Heart right ventricle (tissue), 16 donors: ENCODE measurements around the gene PIK3C2G. TPM values are rescaled to one million over a fixed set of nuclear protein-coding genes. Genes with fewer than 3 reads are reported as not detected.

ENCODE experiments used
- ATAC-seq, 8 donors: fragments of 200-7000 bp; cut with Tn5 transposase; one replicate each; pipeline ENCODE4 v1.9.1; 2020; ENCODE audit warnings: mild to moderate bottlenecking in 8 of 8, moderate library complexity in 8 of 8, moderate number of reproducible peaks in 1 of 8
- DNase-seq, 2 donors: peaks; one replicate each; pipeline ENCODE4 v3.0.0-alpha.2; 2020
- H3K27ac ChIP-seq, 10 donors: fragments of 200-600 bp; sonication (generic) in 2 of 10; one replicate each; pipeline versions ENCODE4 v1.5.0 to v1.8.0; 2020 to 2022; ENCODE audit warnings: mild to moderate bottlenecking in 3 of 10
- H3K27me3 ChIP-seq, 7 donors: fragments of 200-600 bp; one replicate each; pipeline ENCODE4 v1.8.0; 2021 to 2022; ENCODE audit warnings: mild to moderate bottlenecking in 2 of 7
- H3K36me3 ChIP-seq, 9 donors: fragments of 200-600 bp; sonication (generic) in 1 of 9; one replicate each; pipeline versions ENCODE4 v1.5.0 to v1.8.0; 2020 to 2022; ENCODE audit warnings: mild to moderate bottlenecking in 2 of 9
- H3K4me1 ChIP-seq, 9 donors: fragments of 200-600 bp; sonication (generic) in 1 of 9; one replicate each; pipeline versions ENCODE4 v1.5.0 to v1.8.0; 2020 to 2022; ENCODE audit warnings: mild to moderate bottlenecking in 4 of 9
- H3K4me3 ChIP-seq, 10 donors: fragments of 200-600 bp; sonication (generic) in 2 of 10; one replicate each; pipeline versions ENCODE4 v1.5.0 to v1.8.0; 2020 to 2022; ENCODE audit warnings: mild to moderate bottlenecking in 7 of 10, moderate library complexity in 2 of 10
- H3K9me3 ChIP-seq, 11 donors: fragments of 200-600 bp in 10 of 11; sonication (generic) in 2 of 11; one replicate each; pipeline versions ENCODE4 v1.5.0 to v1.8.0; 2013 to 2022; ENCODE audit warnings: mild to moderate bottlenecking in 2 of 11, control low read depth in 1 of 11, moderate library complexity in 1 of 11
- WGBS, 2 donors: extraction: QIAGEN DNeasy Blood & Tissue Kit; methylation state at CpG; one replicate each; pipeline ENCODE4 v1.1.7; 2013; ENCODE audit warnings: inconsistent platforms in 1 of 2; 5-methylcytosine and 5-hydroxymethylcytosine counted together
- intact Hi-C, 10 donors: fragments of 100-400 bp; cut with DNase I; formaldehyde crosslinking; loops; one replicate each; pipeline versions ENCODE4 v1.11.1 to v1.14.2; 2022
- polyA plus RNA-seq, 2 donors: library from polyadenylated mRNA; stranded (reverse); fragments of 200-250 nt; gene quantifications; one replicate each; pipeline ENCODE4 v1.2.3, GENCODE V29; 2013
- total RNA-seq, 10 donors: library from RNA; stranded (reverse); fragmentation: NEBNext Ultra II Directional in 3 of 10; extraction: Animal tissue kit (Norgen Biotek cat#: 25700) in 3 of 10; gene quantifications; one replicate each; pipeline versions ENCODE4 v1.2.1 to v1.2.4, GENCODE V29; 2021 to 2023
- TF ChIP-seq, protein P1 (sequence below), 9 donors: fragments of 200-600 bp; sonication (generic) in 2 of 9; IDR thresholded peaks; one replicate each; pipeline versions ENCODE4 v1.5.0 to v1.8.0; 2021 to 2022; ENCODE audit warnings: antibody characterized with exemption in 9 of 9, mild to moderate bottlenecking in 5 of 9, moderate library complexity in 1 of 9
- donor health status: Arrhythmogenic right ventricular cardiomyopathy.
- donor health status: ischemic (EF 13 %, LVEDD 7.1; RV severe dilation, severe dysfunction).
- donor health status: healthy with polysubstance abuse.
- donor health status: DM: no; HTN: yes; CAD: no.
- donor health status: DM: no; HTN: no; CAD: no.
- donor health status: ischemic (EF 25% LVEDD 6.9; RV normal size, moderate dysfunction).
- donor health status: ischemic (EF 25% LVEDD 5.7; RV mildly dilated, moderate dysfunction).
- donor health status: healthy.
- donor health status: DM: yes; HTN: yes; CAD: no.
- donor health status: Ischemic cardiomyopathy.
- donor health status: ischemic (EF 35%, LVEDD 5.7; RV mildly dilated, moderate dysfunction).
- donor health status: nonischemic (EF 11% LVEDD 7.7; RV severe dilation, severe dysfunction).
- donor health status: DM: yes; HTN: yes; CAD: no.
- donor health status: PGD.
- donor health status: ischemic (EF 29% LVEDD 5.4; RV normal size, mild dysfunction).
- donor health status: nonischemic (EF 23%, LVEDD 6.1; RV moderate dilation, normal function).

PIK3C2G gene
- total and polyA plus RNA-seq, 12 donors: not detected

DNA sequence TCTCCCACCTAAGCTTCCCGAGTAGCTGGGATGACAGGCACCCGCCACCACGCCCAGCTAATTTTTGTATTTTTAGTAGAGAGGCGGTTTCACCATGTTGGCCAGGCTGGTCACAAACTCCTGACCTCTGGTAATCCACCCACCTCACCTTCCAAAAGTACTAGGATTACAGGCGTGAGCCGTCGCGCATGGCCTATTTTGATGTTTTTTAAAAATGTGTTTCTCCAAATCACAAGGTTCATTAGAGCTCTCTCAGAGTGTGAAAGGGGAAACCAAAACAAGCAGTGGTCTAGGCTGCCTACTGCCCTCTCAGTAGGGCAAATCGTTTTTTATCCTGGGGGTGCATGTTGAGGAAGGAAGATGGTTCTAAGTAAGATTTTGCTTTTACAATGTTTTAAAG is 211.5 kb downstream of the PIK3C2G start:
- H3K4me3 ChIP-seq: no peak overlapping the region

GRCh38 chr12:18476861-18477260 is 215.5 kb downstream of the PIK3C2G start:
- intact Hi-C loops: no loop called here
- Histone ChIP-seq H3K27me3 (no peaks in the 10 kb centered on the region), H3K27ac (no peak overlapping the region), H3K4me3 (no peak overlapping the region), H3K9me3 (no peaks in the 10 kb centered on the region), H3K4me1 (peaks cover 0 to 5% (median 0%) of the 10 kb centered on the region in 9 donors), H3K36me3 (no peaks in the 10 kb centered on the region)
- ATAC-seq (no peak), DNase-seq (no peak)
- TF ChIP-seq, protein P1, sequence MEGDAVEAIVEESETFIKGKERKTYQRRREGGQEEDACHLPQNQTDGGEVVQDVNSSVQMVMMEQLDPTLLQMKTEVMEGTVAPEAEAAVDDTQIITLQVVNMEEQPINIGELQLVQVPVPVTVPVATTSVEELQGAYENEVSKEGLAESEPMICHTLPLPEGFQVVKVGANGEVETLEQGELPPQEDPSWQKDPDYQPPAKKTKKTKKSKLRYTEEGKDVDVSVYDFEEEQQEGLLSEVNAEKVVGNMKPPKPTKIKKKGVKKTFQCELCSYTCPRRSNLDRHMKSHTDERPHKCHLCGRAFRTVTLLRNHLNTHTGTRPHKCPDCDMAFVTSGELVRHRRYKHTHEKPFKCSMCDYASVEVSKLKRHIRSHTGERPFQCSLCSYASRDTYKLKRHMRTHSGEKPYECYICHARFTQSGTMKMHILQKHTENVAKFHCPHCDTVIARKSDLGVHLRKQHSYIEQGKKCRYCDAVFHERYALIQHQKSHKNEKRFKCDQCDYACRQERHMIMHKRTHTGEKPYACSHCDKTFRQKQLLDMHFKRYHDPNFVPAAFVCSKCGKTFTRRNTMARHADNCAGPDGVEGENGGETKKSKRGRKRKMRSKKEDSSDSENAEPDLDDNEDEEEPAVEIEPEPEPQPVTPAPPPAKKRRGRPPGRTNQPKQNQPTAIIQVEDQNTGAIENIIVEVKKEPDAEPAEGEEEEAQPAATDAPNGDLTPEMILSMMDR (IDR thresholded peaks at IDR 0.05): no peak
- 58 to 62% methylated on average over 4 of the region's 4 CpGs for WGBS, 2 donors

More for the DNA sequence above, 211.5 kb downstream of the PIK3C2G start:
- Histone ChIP-seq H3K27me3 (no peaks in the 10 kb centered on the region), H3K9me3 (no peaks in the 10 kb centered on the region), H3K36me3 (no peaks in the 10 kb centered on the region), H3K4me1 (peaks cover 0 to 5% (median 0%) of the 10 kb centered on the region in 9 donors), H3K27ac (no peak overlapping the region)
- no peak for DNase-seq
- ATAC-seq: no peak
- intact Hi-C loops: no loop called here
- whole genome bisulfite sequencing, 2 donors: 91 to 93% methylated on average over 9 of the region's 9 CpGs
- TF ChIP-seq, protein P1 (IDR thresholded peaks at IDR 0.05): no peak

DNA sequence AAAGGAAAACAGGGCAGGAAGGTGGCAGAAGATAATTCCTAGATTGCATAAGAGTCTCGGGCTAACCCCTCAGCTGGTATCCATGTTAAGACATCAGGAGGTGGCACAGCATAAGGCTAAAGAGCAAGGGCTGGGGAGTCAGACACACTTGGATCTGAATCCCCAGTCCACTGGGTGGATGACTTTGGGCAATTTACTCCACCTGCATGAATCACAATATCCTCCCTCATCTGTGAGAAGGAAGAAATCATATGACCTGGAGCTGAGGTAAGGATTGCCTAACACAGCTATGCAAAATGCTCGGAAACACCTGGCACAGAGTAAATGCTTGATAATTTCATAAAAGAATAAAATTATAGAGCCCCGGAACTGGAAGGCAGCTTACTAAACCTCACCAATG is 217.9 kb downstream of the PIK3C2G start:
- ATAC-seq (peak in 1 of 8 donors; percentile 16), DNase-seq (no peak)
- no peak overlapping the region for H3K27ac ChIP-seq
- H3K4me1 ChIP-seq: peaks cover 0 to 5% (median 0%) of the 10 kb centered on the region in 9 donors
- H3K9me3 ChIP-seq: no peaks in the 10 kb centered on the region
- no peaks in the 10 kb centered on the region for H3K27me3 ChIP-seq
- intact Hi-C loops: no loop called here
- 90 to 94% methylated on average over 3 of the region's 3 CpGs for WGBS, 2 donors
- no peaks in the 10 kb centered on the region for H3K36me3 ChIP-seq
- TF ChIP-seq, protein P1 (IDR thresholded peaks at IDR 0.05): no peak
- no peak overlapping the region for H3K4me3 ChIP-seq

DNA sequence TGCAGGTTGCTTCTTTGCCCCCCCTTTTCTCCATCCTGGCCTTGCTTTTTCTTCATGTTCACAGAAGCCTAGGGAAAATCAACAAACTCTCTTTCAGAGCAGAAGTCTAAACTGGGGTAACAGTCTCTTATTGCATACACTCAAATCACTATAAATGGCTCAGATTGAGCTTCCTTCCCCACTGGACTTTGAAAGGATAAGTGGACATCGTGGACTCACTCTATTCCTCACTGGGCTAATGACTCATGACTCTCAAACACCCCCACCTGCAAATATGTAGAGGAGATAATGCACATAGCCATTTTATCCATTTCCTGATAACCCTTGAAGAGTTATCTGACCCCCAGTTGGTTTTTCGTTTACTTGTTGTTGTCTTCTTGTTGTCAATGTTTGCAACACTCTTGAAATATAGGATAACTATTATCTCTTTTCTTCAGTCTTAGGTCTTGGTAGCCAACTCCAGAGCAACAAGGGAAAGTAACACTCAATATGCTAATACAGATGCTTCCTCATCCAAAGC is 221.3 kb downstream of the PIK3C2G start:
- DNase-seq: no peak
- intact Hi-C loops: no loop called here
- ATAC-seq: no peak
- H3K4me3 ChIP-seq: no peak overlapping the region
- no peaks in the 10 kb centered on the region for H3K9me3 ChIP-seq
- no peaks in the 10 kb centered on the region for H3K36me3 ChIP-seq
- H3K27me3 ChIP-seq: no peaks in the 10 kb centered on the region
- H3K4me1 ChIP-seq: no peaks in the 10 kb centered on the region
- TF ChIP-seq, protein P1 (IDR thresholded peaks at IDR 0.05): no peak
- whole genome bisulfite sequencing, 2 donors: 47 to 52% methylated on average over 2 of the region's 2 CpGs
- H3K27ac ChIP-seq: no peak overlapping the region
